SU-DHL-6 (cell line): ENCODE data around the gene PILRB.
"Not testable (repeated sequence)": the region's sequence is repeated elsewhere in the genome, so short reads cannot be mapped to it uniquely, and the experiment has no call there.

Experiments used
- H2AFZ ChIP-seq: fragments of 200-600 bp; sonication (generic); 2 replicates; pipeline ENCODE4 v1.6.1; 2014; ENCODE audit warnings: low read depth, mild to moderate bottlenecking, moderate library complexity, mixed read lengths, antibody characterized with exemption, low read length; ENCODE audit not compliant: severe bottlenecking
- H3F3A ChIP-seq: fragments of 200-600 bp; shearing (Covaris generic); 2 replicates; pipeline ENCODE4 v1.6.0; 2016; ENCODE audit warnings: antibody characterized with exemption, mild to moderate bottlenecking; ENCODE audit not compliant: insufficient read depth
- H3K27ac ChIP-seq: fragments of 200-600 bp; sonication (generic); 2 replicates; pipeline ENCODE4 v1.5.1; 2016; ENCODE audit warnings: low read depth, mild to moderate bottlenecking, low read length, moderate library complexity, mixed read lengths
- H3K27me3 ChIP-seq: fragments of 200-600 bp; sonication (generic), shearing (Covaris generic); 2 replicates; pipeline ENCODE4 v1.6.0; 2014; ENCODE audit warnings: mild to moderate bottlenecking, low read length
- H3K36me3 ChIP-seq: fragments of 200-600 bp; sonication (generic); 2 replicates; pipeline ENCODE4 v1.6.1; 2014; ENCODE audit warnings: mild to moderate bottlenecking, low read length, mixed read lengths
- H3K4me2 ChIP-seq: fragments of 300-600, 200-600 bp; shearing (Covaris generic), sonication (generic); 2 replicates; pipeline ENCODE4 v1.6.0; 2014; ENCODE audit warnings: low read length, low read depth, mild to moderate bottlenecking; ENCODE audit not compliant: poor library complexity, severe bottlenecking
- H3K4me3 ChIP-seq: fragments of 200-600 bp; sonication (generic); 2 replicates; pipeline ENCODE4 v1.5.1; 2014; ENCODE audit warnings: antibody characterized with exemption, low read length, mild to moderate bottlenecking, mixed read lengths; ENCODE audit not compliant: insufficient read depth, poor library complexity, severe bottlenecking
- H3K79me2 ChIP-seq: fragments of 200-600 bp; sonication (generic); 2 replicates; pipeline ENCODE4 v1.6.1; 2014; ENCODE audit warnings: mild to moderate bottlenecking, low read length, moderate library complexity; ENCODE audit not compliant: insufficient read depth
- H3K9ac ChIP-seq: fragments of 200-600 bp; sonication (generic); 2 replicates; pipeline ENCODE4 v1.7.0; 2014; ENCODE audit warnings: mild to moderate bottlenecking, low read length
- H3K9me2 ChIP-seq: fragments of 200-600 bp; sonication (generic); replicated peaks from 2 replicates; pipeline ENCODE4 v1.6.1; 2014; ENCODE audit warnings: low read length; ENCODE audit not compliant: insufficient read depth
- H3K9me3 ChIP-seq: fragments of 200-600 bp; sonication (generic); 2 replicates; pipeline ENCODE4 v1.6.1; 2014; ENCODE audit warnings: low read length, mixed read lengths; ENCODE audit not compliant: insufficient read depth
- H4K20me1 ChIP-seq: fragments of 200-600 bp; sonication (generic); 2 replicates; pipeline ENCODE4 v1.6.1; 2014; ENCODE audit warnings: low read depth, mild to moderate bottlenecking, antibody characterized with exemption, low read length, moderate library complexity, mixed read lengths
- EZH2phosphoT487 ChIP-seq: fragments of 200-600 bp; sonication (generic), shearing (Covaris generic); conservative IDR thresholded peaks from 2 replicates; pipeline ENCODE4 v1.6.1; 2018; ENCODE audit warnings: mild to moderate bottlenecking, antibody characterized with exemption, low read length, moderate library complexity, mixed read lengths
- TF ChIP-seq, protein P1 (sequence below): fragments of 200-600 bp; sonication (generic); IDR thresholded peaks from one replicate; pipeline ENCODE4 v1.5.1; 2017; ENCODE audit warnings: antibody characterized with exemption, mild to moderate bottlenecking, low read length, moderate library complexity; ENCODE audit not compliant: insufficient read depth, poor library complexity, severe bottlenecking

The PILRB gene

DNA sequence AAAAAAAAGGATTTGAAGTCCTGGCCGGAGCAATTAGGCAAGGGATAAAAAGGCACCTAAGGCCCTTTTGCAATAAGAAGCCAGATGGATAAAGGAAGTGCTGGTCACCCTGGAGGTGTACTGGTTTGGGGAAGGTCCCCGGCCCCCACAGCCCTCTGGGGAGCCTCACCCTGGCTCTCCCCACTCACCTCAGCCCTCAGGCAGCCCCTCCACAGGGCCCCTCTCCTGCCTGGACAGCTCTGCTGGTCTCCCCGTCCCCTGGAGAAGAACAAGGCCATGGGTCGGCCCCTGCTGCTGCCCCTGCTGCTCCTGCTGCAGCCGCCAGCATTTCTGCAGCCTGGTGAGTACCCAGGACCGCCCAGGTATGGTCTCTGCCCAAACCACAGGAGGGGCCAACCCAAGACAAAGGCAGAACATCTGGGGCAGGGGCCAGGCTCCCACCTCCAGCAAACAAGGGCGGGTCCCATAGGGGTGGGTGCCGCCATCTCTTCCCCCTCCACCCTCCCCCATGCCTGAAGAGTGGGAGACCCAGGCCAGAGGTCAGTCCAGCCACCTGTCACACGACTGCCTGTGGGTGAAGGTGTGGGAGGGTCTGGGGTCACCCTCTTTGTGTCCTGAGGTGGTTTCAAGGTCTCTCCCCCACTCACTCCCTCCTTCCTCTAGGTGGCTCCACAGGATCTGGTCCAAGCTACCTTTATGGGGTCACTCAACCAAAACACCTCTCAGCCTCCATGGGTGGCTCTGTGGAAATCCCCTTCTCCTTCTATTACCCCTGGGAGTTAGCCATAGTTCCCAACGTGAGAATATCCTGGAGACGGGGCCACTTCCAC, at the start of gene PILRB:
PILRB (plus strand) TSS at position 91 of the 830 bp plus-strand sequence; CDS start at position 277, 186 bp downstream.
- no peak within 1 kb of the TSS for H3K9ac ChIP-seq
- H3K9me2 ChIP-seq = no peaks in the 10 kb centered on the region
- no peaks in the 10 kb centered on the region for H3K79me2 ChIP-seq
- H3F3A ChIP-seq = peaks cover 8% of the 10 kb centered on the region; the same call in 1 of the 2 replicates
- H3K4me2 ChIP-seq = no peak within 1 kb of the TSS
- no peaks in the 10 kb centered on the region for H3K9me3 ChIP-seq
- no peak within 1 kb of the TSS for H3K27ac ChIP-seq
- no peak within 1 kb of the TSS for H2AFZ ChIP-seq
- H3K4me3 ChIP-seq = no peak within 1 kb of the TSS
- peaks cover 27% of the 10 kb centered on the region; the same call in 1 of the 2 replicates for H3K36me3 ChIP-seq
- TF ChIP-seq, protein P1, sequence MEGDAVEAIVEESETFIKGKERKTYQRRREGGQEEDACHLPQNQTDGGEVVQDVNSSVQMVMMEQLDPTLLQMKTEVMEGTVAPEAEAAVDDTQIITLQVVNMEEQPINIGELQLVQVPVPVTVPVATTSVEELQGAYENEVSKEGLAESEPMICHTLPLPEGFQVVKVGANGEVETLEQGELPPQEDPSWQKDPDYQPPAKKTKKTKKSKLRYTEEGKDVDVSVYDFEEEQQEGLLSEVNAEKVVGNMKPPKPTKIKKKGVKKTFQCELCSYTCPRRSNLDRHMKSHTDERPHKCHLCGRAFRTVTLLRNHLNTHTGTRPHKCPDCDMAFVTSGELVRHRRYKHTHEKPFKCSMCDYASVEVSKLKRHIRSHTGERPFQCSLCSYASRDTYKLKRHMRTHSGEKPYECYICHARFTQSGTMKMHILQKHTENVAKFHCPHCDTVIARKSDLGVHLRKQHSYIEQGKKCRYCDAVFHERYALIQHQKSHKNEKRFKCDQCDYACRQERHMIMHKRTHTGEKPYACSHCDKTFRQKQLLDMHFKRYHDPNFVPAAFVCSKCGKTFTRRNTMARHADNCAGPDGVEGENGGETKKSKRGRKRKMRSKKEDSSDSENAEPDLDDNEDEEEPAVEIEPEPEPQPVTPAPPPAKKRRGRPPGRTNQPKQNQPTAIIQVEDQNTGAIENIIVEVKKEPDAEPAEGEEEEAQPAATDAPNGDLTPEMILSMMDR = peak; percentile 20
- TF ChIP-seq EZH2phosphoT487 = no peak
- no peaks in the 10 kb centered on the region for H4K20me1 ChIP-seq
- no peaks in the 10 kb centered on the region for H3K27me3 ChIP-seq

DNA sequence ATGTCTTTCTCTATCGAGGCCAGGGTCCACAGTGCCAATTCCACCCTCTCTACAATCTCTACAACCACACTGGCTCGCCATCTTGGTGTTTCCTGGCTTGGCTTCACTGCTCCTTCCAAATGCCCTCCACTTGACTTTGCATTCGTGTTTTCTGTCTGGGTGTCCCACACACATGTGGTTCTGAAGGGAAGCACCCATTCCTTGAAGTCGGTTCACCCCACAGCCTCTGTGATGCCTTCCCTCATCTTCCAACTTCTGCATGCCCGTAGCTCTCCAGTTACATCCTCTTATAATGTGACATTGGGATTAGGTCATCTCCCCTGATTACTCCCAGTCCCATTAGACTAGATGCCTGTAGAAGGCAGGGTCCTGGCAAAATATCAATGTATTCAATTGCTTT, 39.6 kb upstream of the PILRB start:
- not testable (repeated sequence) for H4K20me1 ChIP-seq, H3K9ac ChIP-seq, H3K4me2 ChIP-seq, H3K36me3 ChIP-seq, H3K4me3 ChIP-seq, H2AFZ ChIP-seq, H3K27me3 ChIP-seq, H3K27ac ChIP-seq, H3K79me2 ChIP-seq, H3K9me3 ChIP-seq, H3F3A ChIP-seq, H3K9me2 ChIP-seq

DNA sequence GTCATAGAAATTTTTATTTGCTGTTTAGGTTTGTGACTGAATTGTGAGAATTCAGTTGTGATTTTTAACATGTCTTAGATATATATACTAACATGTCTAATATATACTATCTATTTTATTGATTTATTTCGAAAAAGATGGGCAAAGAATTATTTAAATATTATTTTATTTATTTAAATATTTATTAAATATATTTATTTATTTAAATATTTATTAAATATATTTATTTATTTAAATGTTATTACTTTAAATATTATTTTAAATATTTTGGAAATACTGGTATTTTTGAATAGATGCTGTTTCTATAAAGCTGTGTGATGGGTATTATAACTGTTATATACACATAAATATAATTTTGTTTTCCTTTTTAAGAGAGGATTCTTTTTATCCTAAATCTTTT, 36.3 kb upstream of the PILRB start:
- H3K27ac ChIP-seq, H3K4me2 ChIP-seq, H3K9me2 ChIP-seq, H3K79me2 ChIP-seq, H3K9ac ChIP-seq, H3K9me3 ChIP-seq, H3K36me3 ChIP-seq, H4K20me1 ChIP-seq, H3F3A ChIP-seq, H3K4me3 ChIP-seq, H3K27me3 ChIP-seq, H2AFZ ChIP-seq: not testable (repeated sequence)

DNA sequence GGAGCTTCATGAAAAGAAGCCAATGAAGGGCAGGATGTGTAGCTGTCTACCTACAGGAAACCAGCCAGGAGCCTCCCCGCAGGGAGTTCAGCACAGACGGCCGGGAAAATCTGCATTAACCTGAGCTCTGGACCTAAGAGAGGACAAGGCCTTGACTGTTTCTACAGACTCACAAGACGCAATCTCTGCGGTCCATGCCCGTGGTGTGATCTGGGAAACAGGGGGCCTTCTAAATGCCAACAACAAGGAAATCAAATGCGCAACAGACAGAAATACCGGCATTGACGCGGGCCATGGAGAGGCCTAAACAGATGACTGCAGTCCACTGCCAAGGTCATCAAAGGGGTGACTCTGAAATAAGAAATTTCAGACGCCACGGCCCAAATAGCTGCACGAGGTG, 33.7 kb upstream of the PILRB start:
- H3K27me3 ChIP-seq, H3K4me3 ChIP-seq, H3K9me2 ChIP-seq, H3F3A ChIP-seq, H3K27ac ChIP-seq, H3K9ac ChIP-seq, H3K9me3 ChIP-seq, H3K4me2 ChIP-seq, H2AFZ ChIP-seq, H3K79me2 ChIP-seq, H3K36me3 ChIP-seq, H4K20me1 ChIP-seq: not testable (repeated sequence)

DNA sequence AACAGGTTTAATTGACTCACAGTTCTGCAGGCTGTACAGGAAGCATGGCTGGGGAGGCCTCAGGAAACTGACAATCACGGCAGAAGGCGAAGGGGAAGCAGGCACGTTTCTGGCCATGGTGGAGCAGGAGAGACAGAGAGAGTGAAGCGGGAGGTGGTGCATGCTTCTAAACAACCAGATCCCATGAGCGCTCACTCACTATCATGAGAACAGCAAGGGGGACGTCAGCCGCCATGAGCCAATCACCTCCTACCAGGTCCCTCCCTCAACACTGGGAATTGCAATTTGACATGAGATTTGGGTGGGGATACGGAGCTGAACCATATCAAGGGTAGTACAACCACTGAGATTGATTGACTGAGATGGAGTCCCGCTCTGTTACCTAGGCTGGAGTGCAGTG, 32.2 kb upstream of the PILRB start:
- H3K4me3 ChIP-seq, H3K79me2 ChIP-seq, H3K9me3 ChIP-seq, H3K9ac ChIP-seq, H4K20me1 ChIP-seq, H3K27me3 ChIP-seq, H3F3A ChIP-seq, H3K4me2 ChIP-seq, H2AFZ ChIP-seq, H3K9me2 ChIP-seq, H3K27ac ChIP-seq: not testable (repeated sequence)
- H3K36me3 ChIP-seq = peaks cover 13% of the 10 kb centered on the region; the same call in 1 of the 2 replicates

DNA sequence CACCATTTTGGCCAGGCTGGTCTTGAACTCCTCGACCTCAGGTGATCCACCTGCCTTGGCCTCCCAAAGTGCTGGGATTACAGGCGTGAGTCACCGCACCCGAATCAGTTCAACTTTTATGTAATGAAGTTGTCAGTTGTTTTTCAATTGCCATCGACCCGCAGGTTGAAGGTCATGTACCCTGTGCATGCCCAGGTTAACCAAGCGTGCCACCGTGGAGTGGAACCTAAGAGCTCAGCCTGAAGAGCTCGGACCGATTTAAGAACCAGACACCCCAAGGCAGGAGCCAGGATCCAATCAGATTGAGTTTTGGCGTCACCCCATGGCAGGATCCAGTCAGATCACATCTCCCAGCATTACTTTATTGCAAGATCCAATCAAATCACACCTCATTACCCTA, 31.0 kb upstream of the PILRB start:
- H3K27ac ChIP-seq, H4K20me1 ChIP-seq, H3K4me2 ChIP-seq, H3K79me2 ChIP-seq, H2AFZ ChIP-seq, H3K9me2 ChIP-seq, H3K4me3 ChIP-seq, H3K27me3 ChIP-seq, H3F3A ChIP-seq, H3K9ac ChIP-seq, H3K9me3 ChIP-seq: not testable (repeated sequence)
- peaks cover 13% of the 10 kb centered on the region; the same call in 1 of the 2 replicates for H3K36me3 ChIP-seq

DNA sequence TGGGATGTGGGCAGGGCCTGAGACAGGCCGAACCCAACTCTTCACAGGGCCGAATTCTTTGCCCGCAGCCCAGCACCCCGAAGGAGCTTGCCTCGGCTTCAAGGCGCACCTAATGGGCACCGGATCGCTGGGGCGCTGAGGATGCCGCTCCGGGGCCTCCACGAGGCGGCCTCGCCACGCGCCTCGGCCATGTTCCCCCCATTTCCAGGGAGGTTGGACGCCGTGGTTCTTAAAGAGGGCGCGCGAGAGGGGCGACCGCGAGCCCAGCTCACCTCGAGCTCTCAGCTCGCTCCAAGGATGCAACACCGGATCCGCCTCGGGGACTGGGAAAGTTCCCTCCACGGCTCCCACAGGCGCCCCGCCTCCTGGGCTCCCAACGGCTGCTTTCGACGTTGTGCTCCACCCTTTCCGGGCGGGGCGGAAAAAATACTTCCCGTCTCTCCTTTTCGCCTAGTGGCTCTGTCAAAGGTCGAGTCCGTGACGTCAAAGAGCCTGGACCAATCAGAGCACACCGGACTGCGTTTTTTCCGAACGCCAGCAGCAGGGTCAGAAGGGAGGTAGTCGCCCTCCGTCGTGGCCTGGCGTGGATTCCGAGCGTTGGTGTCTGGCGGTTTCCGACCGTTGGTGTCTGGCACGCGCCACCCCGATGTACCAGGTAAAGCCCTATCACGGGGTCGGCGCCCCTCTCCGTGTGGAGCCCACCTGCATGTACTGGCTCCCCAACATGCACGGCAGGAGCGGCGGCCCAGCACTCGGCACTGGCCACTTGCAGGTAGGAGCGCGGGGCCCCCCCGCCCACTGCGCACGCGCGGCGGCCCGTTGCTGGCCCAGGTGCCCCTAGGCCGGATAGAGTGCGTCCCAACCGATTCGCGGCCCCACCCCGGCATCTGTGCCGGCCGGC, 22.1 kb upstream of the PILRB start:
- H3K27ac ChIP-seq = peak overlapping the region; percentile 74
- peak overlapping the region; percentile 74 for H3K4me2 ChIP-seq
- not testable (repeated sequence) for H3K9me2 ChIP-seq, H3K27me3 ChIP-seq, H3K36me3 ChIP-seq, H2AFZ ChIP-seq, H3F3A ChIP-seq, H4K20me1 ChIP-seq, H3K9me3 ChIP-seq
- peak overlapping the region; percentile 72 for H3K4me3 ChIP-seq
- peak overlapping the region; percentile 91 for H3K9ac ChIP-seq
- peaks cover 46% of the 10 kb centered on the region for H3K79me2 ChIP-seq
